ENCODE measurements around the gene MRPL36. TPM values are rescaled to one million over a fixed set of nuclear protein-coding genes. Genes with fewer than 3 reads are reported as not detected.

MRPL36 gene
- total RNA-seq, 1 experiment from 2014 or later, result 61.2 TPM

- no peak for TF ChIP-seq JUN (CRISPR knock-in tag; IDR thresholded peaks at IDR 0.05)
- TF ChIP-seq ZNF425 (CRISPR knock-in tag; conservative IDR thresholded peaks at IDR 0.05), result no peak
Observed at GRCh38 chr5:1793301-1793740, 6.3 kb downstream of the MRPL36 start (continued).

- TF ChIP-seq NR1H2 (CRISPR knock-in tag; IDR thresholded peaks at IDR 0.05) (no peak), SOX15 (CRISPR knock-in tag; IDR thresholded peaks at IDR 0.05) (no peak), PRDM15 (CRISPR knock-in tag; IDR thresholded peaks at IDR 0.05) (no peak), ZNF121 (CRISPR knock-in tag; IDR thresholded peaks at IDR 0.05) (no peak), IRF1 (CRISPR knock-in tag; IDR thresholded peaks at IDR 0.05) (no peak), AR (CRISPR knock-in tag; IDR thresholded peaks at IDR 0.05) (no peak), CREB1 (CRISPR knock-in tag; IDR thresholded peaks at IDR 0.05) (no peak), CTCF (IDR thresholded peaks at IDR 0.05) (no peak)
- peaks cover 32% of the 10 kb centered on the region for H3K4me1 Mint-ChIP-seq
- no peak for ATAC-seq
- ChIA-PET CTCF (interaction anchor here (1.0 kb wide), 1 partner anchor 29 kb away, joined by 3 read pairs; no protein-coding TSS in a partner anchor), POLR2A (no interaction called here)
- peak overlapping the region; percentile 60; the same call in 1 of the 2 replicates for H3K27ac Mint-ChIP-seq
- H3K27me3 Mint-ChIP-seq (ENCODE audit: low read depth), result no peaks in the 10 kb centered on the region
- H3K36me3 Mint-ChIP-seq, result peaks cover 12% of the 10 kb centered on the region
- no peak overlapping the region for H3K4me3 Mint-ChIP-seq
- DNase-seq (ENCODE audit: low spot score), result no peak
- H3K9me3 Mint-ChIP-seq, result no peaks in the 10 kb centered on the region
Observed at GRCh38 chr5:1792842-1793266, 6.8 kb downstream of the MRPL36 start.

- TF ChIP-seq CDX4 (CRISPR knock-in tag; IDR thresholded peaks at IDR 0.05; ENCODE audit: borderline replicate concordance) (no peak), JUN (CRISPR knock-in tag; IDR thresholded peaks at IDR 0.05) (no peak), ZNF263 (CRISPR knock-in tag; IDR thresholded peaks at IDR 0.05; ENCODE audit: low read depth) (no peak), SMAD4 (CRISPR knock-in tag; IDR thresholded peaks at IDR 0.05) (no peak), SMAD3 (CRISPR knock-in tag; IDR thresholded peaks at IDR 0.05; ENCODE audit: borderline replicate concordance) (no peak), E2F5 (CRISPR knock-in tag; IDR thresholded peaks at IDR 0.05) (no peak)
- ChIA-PET CTCF (no interaction called here), POLR2A (no interaction called here)
- Mint-ChIP-seq H3K4me3 (no peak overlapping the region), H3K27ac (no peak overlapping the region), H3K9me3 (no peaks in the 10 kb centered on the region), H3K36me3 (0 out of 2 replicates have a peak, but pooled peaks cover under 1% of the 10 kb centered on the region), H3K27me3 (ENCODE audit: low read depth) (no peaks in the 10 kb centered on the region), H3K4me1 (peaks cover 32% of the 10 kb centered on the region)
- ATAC-seq, result no peak
- no peak for DNase-seq (ENCODE audit: low spot score)
Observed at GRCh38 chr5:1791176-1791575, 8.5 kb downstream of the MRPL36 start.
